Erythroblast (primary cell): ENCODE results near the gene PHF8.

Experiments used
- DNase-seq, 2 experiments: peaks; one replicate each; lab custom pipeline; 2025; lab: John Stamatoyannopoulos, UW
- GATA1 ChIP-seq: IDR thresholded peaks from 2 replicates; pipeline ENCODE4 v1.6.1; 2011; ENCODE audit warnings: low read depth, mild to moderate bottlenecking, control low read depth, low read length, moderate library complexity
- POLR2A ChIP-seq: IDR thresholded peaks from 2 replicates; pipeline ENCODE4 v1.6.1; 2011; ENCODE audit warnings: mild to moderate bottlenecking, low read length

Gene PHF8

DNA sequence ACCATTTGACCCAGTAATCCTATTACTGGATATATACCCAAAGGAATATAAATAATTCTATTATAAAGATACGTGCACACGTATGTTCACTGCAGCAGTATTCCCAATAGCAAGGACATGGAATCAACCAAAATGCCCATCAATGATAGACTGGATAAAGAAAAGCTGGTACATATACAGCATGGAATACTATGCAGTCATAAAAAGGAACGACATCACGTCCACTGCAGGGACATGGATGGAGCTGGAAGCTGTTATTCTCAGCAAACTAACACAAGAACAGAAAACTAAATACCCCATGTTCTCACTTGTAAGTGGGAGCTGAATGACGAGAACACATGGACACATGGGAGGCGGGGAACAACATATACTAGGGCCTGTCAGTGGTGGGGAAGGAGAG lies 69.7 kb downstream of the PHF8 start:
- TF ChIP-seq GATA1: no peak
- TF ChIP-seq POLR2A: no peak
- DNase-seq: no peak

DNA sequence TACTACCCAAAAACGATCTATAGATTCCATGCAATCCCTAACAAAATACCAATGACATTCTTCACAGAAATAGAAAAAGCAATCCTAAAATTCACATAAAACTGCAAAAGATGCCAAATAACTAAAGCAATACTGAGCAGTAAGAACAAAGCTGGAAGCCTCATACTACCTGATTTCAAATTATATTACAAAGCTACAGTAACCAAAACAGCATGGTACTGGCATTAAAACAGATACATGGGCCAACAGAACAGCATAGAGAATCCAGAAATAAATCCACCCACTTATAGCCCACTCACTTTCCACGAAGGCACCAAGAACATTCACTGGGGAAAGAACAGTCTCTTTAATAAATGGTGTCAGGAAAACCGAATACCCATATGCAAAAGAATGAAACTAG lies 74.7 kb downstream of the PHF8 start:
- DNase-seq: no peak
- TF ChIP-seq GATA1 (no peak), POLR2A (no peak)

DNA sequence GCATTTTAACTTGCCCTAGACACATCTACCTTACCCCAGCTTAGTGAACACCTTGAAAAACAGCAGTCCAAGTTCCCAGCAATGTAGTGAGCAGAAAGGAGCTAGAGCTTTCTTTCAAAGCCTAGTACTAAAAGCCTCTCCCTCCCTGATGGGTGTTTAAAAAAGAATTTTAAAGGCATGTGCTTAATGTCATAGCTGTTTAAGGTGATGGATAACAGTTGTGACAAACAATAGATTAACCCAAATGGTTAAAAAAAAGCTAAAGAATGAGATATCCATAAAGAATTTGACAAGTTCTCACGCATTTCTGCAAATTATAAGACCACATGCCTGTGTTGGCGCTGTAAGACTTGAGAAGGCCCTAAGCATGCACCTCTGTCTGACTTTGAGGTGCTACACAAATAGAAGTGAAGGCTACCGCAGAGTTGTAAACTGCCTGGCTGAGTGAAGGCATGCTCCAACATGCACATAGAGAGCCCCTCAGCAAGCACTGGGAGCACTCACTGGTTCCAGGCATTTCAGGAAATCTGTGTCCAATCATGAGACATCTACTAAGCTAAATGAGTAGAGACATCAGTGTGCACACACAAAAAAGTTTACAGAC lies 94.0 kb downstream of the PHF8 start:
- no peak for DNase-seq
- TF ChIP-seq POLR2A (no peak), GATA1 (no peak)

DNA sequence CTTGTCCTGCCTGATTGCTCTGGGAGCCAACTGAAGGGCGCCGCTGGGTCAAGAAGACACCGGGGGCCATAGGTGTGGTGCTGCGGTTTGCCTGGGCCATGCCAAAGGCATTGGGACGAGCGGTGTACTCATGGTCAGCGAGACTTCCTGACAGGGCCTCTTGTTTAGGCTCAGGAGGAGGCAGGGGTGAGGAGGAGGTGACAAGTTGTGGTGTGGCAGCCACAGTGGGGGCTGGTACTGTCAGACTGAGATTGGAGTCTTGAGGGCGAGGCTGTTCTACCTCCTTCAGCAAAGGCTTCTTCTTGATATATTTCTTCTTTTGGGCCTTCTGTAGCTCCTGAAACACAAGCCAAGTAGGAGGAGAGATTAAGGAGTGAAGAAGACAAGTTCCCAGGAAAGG lies 104.1 kb downstream of the PHF8 start:
- DNase-seq: no peak
- no peak for TF ChIP-seq POLR2A
- no peak for TF ChIP-seq GATA1

DNA sequence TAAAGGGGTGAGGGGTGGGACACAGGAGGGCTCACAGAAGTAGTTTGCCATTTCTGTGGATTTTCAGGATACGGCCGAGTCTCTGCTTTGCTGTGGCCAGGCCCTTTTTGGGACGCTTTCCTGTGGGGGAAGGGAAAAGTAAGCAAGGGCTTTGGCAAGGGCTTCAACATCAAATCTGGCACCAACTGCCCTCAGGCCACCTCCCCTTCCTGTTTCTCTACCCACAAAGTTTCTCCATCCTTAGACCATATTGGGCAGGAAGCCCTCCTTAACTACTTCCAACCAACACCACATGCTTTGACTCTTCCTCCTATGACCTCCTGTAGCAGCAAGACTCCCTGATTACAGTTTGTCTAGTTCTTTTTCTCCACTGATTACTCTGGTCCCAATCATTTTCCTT lies 105.1 kb downstream of the PHF8 start:
- DNase-seq: no peak

DNA sequence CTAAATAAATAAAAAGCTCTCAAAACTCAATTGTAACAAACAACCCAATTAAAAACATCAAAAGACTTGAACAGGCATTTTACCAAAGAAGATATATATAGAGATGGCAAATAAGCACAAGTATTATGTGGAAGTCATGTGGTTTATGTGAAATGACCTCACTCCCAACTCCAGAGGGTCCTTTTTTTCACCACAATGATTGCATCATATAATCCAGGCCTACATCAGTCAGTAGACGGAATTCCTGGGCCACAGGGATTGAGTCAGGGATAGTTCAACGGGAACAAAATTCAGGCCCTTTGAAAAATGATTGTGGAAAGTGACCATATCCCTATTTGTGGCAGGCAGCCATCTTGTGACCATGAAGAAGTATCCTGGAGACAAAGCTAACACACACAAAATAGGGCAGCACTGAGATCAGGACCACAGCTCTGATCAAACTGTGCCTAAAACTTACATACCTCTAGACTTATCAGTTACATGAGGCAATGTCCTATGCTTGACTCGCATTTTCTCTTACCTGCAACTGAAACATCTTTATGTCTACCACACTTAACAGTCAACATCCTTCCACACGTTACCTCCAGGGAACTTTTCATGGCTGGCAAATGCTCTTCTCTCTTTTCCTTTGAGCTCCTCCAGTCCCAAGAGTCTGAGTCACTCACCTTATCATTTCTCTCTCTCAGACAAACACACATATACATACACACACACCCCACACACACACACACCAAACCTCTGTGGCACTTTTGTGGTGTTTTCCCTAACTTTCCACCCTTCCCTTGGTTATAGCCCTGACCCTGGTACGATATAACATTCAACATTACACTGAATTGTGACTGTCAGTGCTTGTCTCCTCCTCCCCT lies 113.5 kb downstream of the PHF8 start:
- no peak for DNase-seq

More for the DNA sequence above, 105.1 kb downstream of the PHF8 start:
- TF ChIP-seq POLR2A: no peak
- TF ChIP-seq GATA1: no peak

DNA sequence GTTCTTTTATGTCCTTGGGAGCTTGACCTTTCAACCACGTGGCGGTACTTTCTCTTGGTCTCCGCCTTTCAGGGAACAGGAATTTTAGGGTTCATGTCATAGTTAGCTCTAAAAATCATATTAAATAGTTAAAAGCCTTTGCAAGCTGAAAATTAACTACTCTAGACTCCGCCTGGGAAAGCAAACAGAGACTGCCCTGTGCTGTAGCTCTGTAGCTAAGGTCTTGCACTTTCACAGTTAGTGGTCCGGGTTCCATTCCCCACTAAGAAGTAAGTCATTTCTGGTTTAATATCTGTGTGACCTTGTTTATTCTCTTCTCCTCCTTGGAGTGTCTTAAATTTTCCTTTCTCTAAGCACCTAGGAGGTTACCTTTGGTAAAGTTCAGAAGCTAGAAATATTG lies 118.2 kb downstream of the PHF8 start:
- TF ChIP-seq GATA1: no peak
- TF ChIP-seq POLR2A: no peak

More for the DNA sequence above, 113.5 kb downstream of the PHF8 start:
- TF ChIP-seq GATA1: no peak
- no peak for TF ChIP-seq POLR2A

DNA sequence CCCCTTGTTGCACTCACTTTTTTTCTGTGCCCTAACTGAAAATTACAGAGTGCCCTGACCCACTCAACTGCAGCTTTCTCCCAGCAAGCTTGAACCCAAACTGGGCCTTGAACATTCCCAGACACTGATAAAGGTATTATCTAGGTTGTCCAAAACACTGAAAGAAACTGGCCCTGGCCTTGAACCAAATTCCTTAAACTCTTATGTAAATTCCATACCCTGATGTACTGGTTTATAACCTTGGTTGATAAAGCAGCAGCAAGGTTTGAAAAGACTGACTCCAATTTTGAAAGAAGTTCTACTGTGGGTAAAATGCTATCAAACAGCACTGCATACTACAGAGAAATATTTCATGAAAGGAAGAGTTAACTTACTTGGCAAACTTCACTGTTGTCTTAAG lies 125.6 kb downstream of the PHF8 start:
- no peak for DNase-seq

More for the DNA sequence above, 118.2 kb downstream of the PHF8 start:
- DNase-seq: no peak

DNA sequence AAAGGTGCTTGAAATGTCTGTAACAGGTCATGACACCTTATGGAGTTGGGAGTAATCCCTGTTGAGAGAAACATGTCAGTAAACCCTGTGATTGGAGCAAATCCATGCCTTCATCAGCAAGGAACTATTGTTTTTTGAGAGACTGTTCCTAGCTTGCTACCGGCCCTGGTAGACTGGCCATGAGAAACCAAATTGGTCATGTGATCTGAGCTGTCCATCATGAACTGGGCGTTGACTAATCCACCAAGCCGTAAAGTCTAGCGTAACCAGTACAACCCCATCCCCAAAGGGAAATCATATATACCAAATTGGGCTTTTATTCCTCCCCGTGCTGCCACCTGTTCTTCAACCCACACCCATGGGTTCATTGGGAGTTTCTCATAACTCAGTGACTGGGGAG lies 143.7 kb downstream of the PHF8 start:
- no peak for DNase-seq
- no peak for TF ChIP-seq GATA1
- TF ChIP-seq POLR2A: no peak

More for the DNA sequence above, 125.6 kb downstream of the PHF8 start:
- TF ChIP-seq GATA1 (no peak), POLR2A (no peak)

DNA sequence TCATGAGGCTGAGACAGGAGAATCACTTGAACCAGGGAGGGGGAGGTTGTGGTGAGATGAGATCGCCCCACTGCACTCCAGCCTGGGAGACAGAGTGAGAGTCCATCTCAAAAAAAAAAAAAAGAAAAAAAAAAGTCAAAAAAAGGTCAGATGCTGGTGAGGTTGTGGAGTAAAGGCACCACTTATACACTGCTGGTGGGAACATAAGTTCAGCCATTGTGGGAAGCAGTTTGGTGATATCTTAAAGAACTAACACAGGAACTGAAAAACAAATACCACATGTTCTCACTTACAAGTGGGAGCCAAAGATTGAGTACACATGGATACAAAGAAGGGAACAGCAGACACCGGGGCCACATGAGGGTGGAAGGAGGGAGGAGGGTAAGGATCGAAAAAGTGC lies 149.0 kb downstream of the PHF8 start:
- DNase-seq: no peak

More for the DNA sequence above, 149.0 kb downstream of the PHF8 start:
- TF ChIP-seq POLR2A (no peak), GATA1 (no peak)
